NAMALWA (cell line): Measurements from ENCODE around the gene CHD3.

ENCODE experiments used
- DNase-seq: peaks from one replicate; pipeline ENCODE4 v3.0.0-alpha.2; 2015; ENCODE audit warnings: low spot score

Gene CHD3

DNA sequence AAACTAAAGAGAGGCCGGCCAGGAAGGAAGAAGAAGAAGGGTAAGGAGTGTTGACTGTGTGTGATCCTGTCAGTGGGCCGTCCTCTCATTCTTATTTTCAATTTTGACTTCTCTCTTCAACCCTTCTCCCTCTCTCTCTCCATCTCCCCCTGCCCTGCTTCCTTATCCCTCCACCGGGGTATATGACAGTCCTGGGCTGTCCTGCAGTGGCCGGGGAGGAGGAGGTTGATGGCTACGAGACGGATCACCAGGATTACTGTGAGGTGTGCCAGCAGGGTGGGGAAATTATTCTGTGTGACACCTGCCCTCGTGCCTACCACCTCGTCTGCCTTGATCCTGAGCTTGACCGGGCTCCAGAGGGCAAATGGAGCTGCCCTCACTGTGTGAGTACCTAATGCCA lies 5.6 kb downstream of the CHD3 start:
- no peak for DNase-seq

DNA sequence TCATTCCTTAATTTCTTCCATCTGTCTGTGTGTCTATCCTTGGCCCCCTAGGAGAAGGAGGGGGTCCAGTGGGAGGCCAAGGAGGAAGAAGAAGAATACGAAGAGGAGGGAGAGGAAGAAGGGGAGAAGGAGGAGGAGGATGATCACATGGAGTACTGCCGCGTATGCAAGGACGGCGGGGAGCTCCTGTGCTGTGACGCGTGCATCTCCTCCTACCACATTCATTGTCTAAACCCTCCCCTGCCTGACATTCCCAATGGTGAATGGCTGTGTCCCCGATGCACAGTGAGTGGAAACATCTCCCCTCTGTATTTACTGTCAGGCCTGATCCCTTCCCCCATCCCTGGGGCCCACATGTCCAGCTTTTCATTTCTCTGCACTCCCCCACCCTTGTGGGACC lies 6.3 kb downstream of the CHD3 start:
- DNase-seq = no peak

DNA sequence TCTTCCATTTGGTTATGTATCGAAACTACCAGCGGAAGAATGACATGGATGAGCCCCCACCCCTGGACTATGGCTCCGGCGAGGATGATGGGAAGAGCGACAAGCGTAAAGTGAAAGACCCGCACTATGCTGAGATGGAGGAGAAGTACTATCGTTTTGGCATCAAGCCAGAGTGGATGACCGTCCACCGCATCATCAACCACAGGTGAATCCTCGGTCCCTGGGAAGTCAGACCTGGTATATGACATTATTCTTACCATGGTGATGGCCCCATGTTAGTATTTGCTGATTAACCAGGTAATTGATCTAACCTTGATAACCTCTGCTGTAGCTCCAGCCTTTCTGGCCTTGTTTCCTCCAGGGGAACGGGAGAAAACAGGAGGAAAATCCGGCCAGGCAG lies 8.5 kb downstream of the CHD3 start:
- no peak for DNase-seq

DNA sequence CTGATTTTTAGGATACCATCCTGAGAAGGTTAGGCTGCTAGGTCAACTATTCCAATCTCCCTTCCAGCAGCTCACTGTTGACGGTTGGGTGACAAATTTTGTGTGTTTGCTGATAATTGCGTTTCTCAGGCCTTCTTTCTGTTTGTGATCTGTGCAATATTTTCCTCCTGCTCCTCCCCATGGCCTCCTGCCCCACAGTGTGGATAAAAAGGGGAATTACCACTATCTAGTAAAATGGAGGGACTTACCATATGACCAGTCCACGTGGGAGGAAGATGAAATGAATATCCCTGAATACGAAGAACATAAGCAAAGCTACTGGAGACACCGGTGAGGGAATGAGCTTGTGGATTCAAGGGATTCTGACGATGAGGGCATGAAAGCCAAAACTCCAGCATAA lies 9.2 kb downstream of the CHD3 start:
- no peak for DNase-seq

- no peak for DNase-seq
Measured at GRCh38 chr17:7903154-7904103, 14.8 kb downstream of the CHD3 start.

DNA sequence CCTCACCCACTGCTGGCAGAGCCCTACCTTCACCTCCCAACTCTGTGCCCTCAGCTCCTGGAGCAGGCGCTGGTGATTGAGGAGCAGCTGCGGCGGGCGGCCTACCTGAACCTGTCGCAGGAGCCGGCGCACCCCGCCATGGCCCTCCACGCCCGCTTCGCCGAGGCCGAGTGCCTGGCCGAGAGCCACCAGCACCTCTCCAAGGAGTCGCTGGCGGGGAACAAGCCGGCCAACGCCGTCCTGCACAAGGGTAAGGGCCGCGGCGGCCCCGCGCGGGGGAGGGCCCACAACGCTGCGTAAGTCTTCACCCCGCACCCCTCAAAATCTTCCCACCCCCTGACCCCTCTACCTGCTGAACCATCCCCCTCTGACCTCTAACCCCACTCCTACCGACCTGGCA lies 20.5 kb downstream of the CHD3 start:
- DNase-seq = no peak

GRCh38 chr17:7910281-7910680 lies 21.7 kb downstream of the CHD3 start:
- no peak for DNase-seq

- no peak for DNase-seq
Measured at GRCh38 chr17:7910711-7911110, 22.1 kb downstream of the CHD3 start.

GRCh38 chr17:7911116-7911515 lies 22.5 kb downstream of the CHD3 start:
- DNase-seq = no peak

GRCh38 chr17:7912927-7913524 lies 24.4 kb downstream of the CHD3 start:
- peak; percentile 85 for DNase-seq

- DNase-seq = no peak
Measured at GRCh38 chr17:7915179-7915610, 26.6 kb downstream of the CHD3 start.

DNA sequence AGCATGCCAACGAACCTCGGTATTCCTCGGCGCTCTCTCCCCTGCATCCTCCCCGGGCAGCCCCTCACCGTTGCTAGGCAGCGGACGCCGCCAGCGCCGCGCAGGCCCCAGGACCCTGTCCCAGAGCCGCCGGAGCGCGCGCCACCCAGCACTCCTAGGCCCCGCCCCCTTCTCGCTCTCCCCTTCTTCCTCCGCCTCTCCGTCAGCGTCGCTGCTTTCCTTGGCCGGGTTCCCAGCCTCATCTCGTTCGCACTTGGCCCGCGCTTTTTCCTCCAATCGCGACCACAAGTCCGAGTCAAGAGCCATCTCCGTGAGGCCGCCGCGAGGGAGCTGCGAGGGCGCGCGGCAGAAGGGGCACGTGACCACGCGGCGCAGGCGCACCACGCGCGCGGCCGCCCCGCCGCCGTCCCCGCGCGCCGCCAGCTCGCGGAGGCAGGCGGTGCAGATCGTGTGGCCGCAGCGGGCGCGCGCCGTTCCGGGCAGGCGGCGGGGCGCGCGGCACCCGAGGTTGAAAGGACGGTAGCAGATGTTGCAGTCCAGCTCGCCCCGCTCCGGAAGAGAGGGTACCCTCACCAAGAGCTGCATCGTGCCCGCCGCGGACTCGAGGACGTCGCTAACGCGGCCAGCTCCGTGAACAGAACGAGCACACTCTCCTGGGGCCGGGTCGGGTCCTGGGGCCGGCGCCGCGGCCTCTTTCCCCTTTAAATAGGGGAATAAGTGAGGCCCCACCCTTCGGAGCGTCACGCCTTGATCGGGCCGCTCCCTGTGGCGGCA lies 27.2 kb downstream of the CHD3 start, which contains the start of gene RNF227:
Gene RNF227, minus strand, starts transcription at position 679 of the 774 bp plus-strand sequence. Its CDS starts 94 bp downstream, at position 585.
- peak; percentile 87 for DNase-seq

GRCh38 chr17:7916385-7916682 lies 27.7 kb downstream of the CHD3 start:
- DNase-seq = no peak

- DNase-seq = no peak
Measured at GRCh38 chr17:7916808-7917207, 28.2 kb downstream of the CHD3 start.

GRCh38 chr17:7922269-7922844 lies 33.8 kb downstream of the CHD3 start:
- no peak for DNase-seq

DNA sequence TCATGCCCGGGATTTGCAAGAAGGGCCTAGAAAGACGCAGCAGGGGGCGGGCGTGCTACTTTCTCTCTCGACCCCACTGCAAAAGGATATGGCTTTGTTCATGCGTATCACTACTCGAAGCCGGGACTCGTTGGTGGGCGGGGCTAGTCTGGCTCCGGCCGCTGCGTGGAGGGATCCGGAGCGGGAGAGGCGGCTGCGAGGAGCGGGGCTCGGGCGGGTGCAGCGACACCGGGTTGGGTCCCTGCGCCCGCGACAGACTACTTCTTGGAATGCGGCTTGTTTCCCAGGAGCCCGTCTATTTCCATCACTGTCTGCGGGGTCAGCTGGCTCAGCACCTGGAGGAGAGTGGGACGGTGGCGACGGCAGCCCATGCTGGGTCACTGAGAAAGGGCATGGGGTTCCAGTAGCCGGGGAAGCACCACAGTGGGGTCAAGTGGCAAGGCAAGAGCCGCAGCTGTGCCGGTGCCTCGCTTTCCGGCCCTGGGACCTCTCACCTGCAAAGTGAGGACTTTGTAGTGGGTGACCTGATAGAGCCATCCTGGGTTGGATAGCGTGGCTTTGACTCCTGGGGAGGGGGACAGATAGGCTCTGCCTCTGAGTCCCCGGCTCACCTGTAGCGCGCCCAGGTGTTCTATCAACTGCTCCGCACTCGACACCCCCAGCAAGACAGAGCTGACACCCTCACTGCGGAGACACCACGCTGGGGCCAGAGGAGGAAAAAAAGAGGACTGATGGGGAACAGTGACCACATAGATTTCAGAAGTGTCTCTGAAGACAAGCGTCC lies 34.4 kb downstream of the CHD3 start:
- peak; percentile 54 for DNase-seq

- DNase-seq = no peak
Measured at GRCh38 chr17:7927596-7927995, 39.0 kb downstream of the CHD3 start.

DNA sequence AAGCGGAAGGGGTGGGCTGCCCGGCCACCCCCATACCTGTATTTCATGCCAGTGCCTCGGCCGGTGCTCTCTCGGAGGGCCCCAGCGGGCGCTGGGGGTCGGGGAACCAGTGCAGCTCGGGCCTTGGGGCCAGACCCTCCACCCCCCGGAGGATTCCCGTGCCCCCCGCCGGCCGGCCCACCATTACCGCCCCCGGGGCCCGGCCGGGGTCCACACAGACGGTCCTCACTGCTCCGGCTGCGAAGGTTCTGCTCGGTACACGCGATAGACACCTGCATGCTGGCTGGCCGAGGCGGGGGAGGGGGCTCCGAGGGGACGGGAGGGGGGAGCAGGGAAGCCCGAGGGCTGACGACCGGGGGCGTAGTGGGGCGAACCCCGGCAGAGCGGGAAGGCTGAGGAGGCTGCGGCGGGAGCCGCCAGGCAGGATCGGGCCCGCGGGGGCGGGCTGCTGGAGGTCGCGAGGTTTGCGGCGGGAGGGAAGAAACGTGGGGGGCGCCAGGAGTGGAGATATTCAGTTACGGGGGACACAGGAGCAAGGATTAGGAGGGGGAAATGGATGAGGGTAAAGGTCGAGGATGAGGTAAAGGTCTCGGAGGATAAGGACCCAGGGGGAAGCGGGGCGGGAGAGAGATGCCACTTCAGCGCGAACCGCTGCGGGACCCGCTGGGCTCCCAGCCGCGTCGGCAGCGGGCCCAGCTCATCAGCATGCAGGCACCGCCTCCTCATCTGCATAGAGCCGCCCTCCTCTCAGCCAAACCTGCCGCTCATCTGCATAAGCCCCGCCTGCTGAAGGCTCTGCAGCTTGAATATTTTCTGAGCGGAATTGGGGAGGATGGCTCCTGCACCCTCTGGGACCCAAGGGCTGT lies 40.8 kb downstream of the CHD3 start, which contains the start of gene KCNAB3:
Gene KCNAB3, minus strand, starts transcription at position 699 of the 866 bp plus-strand sequence. Its CDS starts 421 bp downstream, at position 278.
- DNase-seq = peak; percentile 82

DNA sequence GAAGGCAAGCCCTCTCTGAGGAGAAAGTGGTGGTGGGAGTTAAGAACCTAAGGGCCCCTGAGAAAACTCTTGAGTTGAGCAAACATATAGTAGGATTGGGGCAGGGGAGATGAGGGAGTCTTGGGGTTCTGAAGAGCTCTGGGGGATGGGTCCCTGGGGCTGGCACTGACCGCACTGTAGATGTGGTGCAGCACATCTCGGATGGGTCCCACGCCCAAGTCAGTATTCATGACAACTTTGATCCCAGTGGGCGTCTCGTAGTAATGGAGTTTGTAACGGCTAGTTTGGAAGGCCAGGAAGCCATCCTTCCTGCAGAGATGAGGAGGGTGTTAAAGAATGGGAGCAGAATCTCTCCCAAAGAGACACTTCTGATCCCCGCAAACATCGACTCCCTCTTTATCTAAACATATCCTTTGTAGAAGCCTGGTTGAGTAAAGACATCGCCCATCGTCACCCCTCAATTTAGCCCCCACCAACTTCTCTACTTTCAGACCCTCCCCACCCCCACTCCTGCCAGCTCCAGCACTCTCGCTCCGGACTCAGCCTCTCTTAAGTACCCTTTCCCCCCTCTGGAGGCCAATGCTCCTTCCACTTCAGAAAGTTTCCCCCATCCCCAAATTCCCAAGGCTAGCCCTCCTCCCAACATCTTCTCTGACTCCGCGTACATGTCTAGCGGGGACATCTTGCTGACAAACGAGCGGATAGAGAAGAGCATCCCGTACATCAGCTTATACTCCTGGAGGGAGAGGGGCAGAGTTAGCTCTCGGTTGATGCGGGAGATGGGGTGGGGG lies 42.4 kb downstream of the CHD3 start:
- DNase-seq = no peak
